H1 (cell line): ENCODE results near the gene TAGLN3. TPM values are rescaled to one million over a fixed set of nuclear protein-coding genes. Genes with fewer than 3 reads are reported as not detected.

Source experiments
- CTCF ChIA-PET: fragments of 300-600 bp; sonication (Branson Sonifier 250); formaldehyde crosslinking; loops from one replicate; lab custom pipeline; 2021; ENCODE audit not compliant: partially characterized antibody; lab: Charles Lee
- POLR2A ChIA-PET: fragments of 300-600 bp; sonication (Branson Sonifier 250); formaldehyde crosslinking; loops from one replicate; lab custom pipeline; 2021; ENCODE audit warnings: inconsistent platforms; ENCODE audit not compliant: partially characterized antibody; lab: Charles Lee
- DNase-seq, 2 experiments: peaks; one replicate each; pipeline versions ENCODE4 v3.0.0 to v3.0.0-alpha.2; 2010 to 2022; ENCODE audit warnings: low spot score in 2 of 2, low read depth in 1 of 2, mixed read lengths in 1 of 2
- FAIRE-seq: peaks from 2 replicates; lab custom pipeline; 2011; peaks lifted over from hg19 to GRCh38; lab: Jason Lieb, UNC
- H2AFZ ChIP-seq: 2 replicates; pipeline ENCODE4 v1.8.1; 2012; ENCODE audit warnings: low read length, inconsistent platforms
- H2AK5ac ChIP-seq: 2 replicates; pipeline ENCODE4 v1.6.1; 2013; ENCODE audit warnings: low read depth, low read length
- H2BK120ac ChIP-seq: replicated peaks from 2 replicates; pipeline ENCODE3; 2013; ENCODE audit warnings: low read depth, low read length, inconsistent platforms
- H2BK12ac ChIP-seq: 2 replicates; pipeline ENCODE4 v1.6.1; 2013; ENCODE audit warnings: low read depth, low read length
- H2BK15ac ChIP-seq: 2 replicates; pipeline ENCODE4 v1.6.1; 2013; ENCODE audit warnings: low read length
- H2BK20ac ChIP-seq: 2 replicates; pipeline ENCODE4 v1.6.1; 2013; ENCODE audit warnings: low read length
- H2BK5ac ChIP-seq: 2 replicates; pipeline ENCODE4 v1.6.1; 2013; ENCODE audit warnings: low read depth, low read length
- H3K14ac ChIP-seq: 2 replicates; pipeline ENCODE4 v1.6.1; 2013; ENCODE audit warnings: inconsistent platforms; ENCODE audit not compliant: insufficient read length
- H3K18ac ChIP-seq: 2 replicates; pipeline ENCODE4 v1.6.1; 2013; ENCODE audit warnings: low read length; ENCODE audit errors: extremely low read depth
- H3K23ac ChIP-seq: 2 replicates; pipeline ENCODE4 v1.6.1; 2013; ENCODE audit warnings: inconsistent platforms; ENCODE audit not compliant: insufficient read length
- H3K23me2 ChIP-seq: 2 replicates; pipeline ENCODE4 v1.6.1; 2013; ENCODE audit warnings: low read depth, low read length
- H3K27ac ChIP-seq: 2 replicates; pipeline ENCODE4 v1.6.1; 2011; ENCODE audit warnings: low read depth, low read length, inconsistent platforms
- H3K27me3 ChIP-seq, 4 experiments: replicated peaks in 1 of 4; 1 replicate in 1 of 4; 2 replicates in 3 of 4; pipeline versions ENCODE4 v1.6.1 to v1.8.1; 2011 to 2013; ENCODE audit warnings: low read length in 3 of 4, mild to moderate bottlenecking in 3 of 4, inconsistent platforms in 2 of 4, mixed read lengths in 2 of 4, moderate library complexity in 1 of 4; ENCODE audit not compliant: control insufficient read depth in 3 of 4, insufficient read depth in 3 of 4; ENCODE audit errors: extremely low read depth in 1 of 4
- H3K36me3 ChIP-seq, 4 experiments: 2 replicates each; pipeline versions ENCODE4 v1.6.1 to v1.8.1; 2011 to 2013; ENCODE audit warnings: mild to moderate bottlenecking in 4 of 4, low read length in 3 of 4, moderate library complexity in 2 of 4, control low read depth in 1 of 4, inconsistent platforms in 1 of 4; ENCODE audit not compliant: insufficient read depth in 4 of 4, control insufficient read depth in 2 of 4
- H3K4ac ChIP-seq: replicated peaks from 2 replicates; pipeline ENCODE3; 2013; ENCODE audit warnings: low read length, low read depth, mixed read lengths, inconsistent platforms; ENCODE audit not compliant: insufficient read length
- H3K4me1 ChIP-seq, 4 experiments: replicated peaks in 1 of 4; 1 replicate in 1 of 4; 2 replicates in 3 of 4; pipeline versions ENCODE4 v1.6.1 to v1.8.1; 2011 to 2013; ENCODE audit warnings: low read length in 3 of 4, inconsistent platforms in 2 of 4, mixed read lengths in 1 of 4; ENCODE audit not compliant: insufficient read depth in 4 of 4, control insufficient read depth in 3 of 4
- H3K4me2 ChIP-seq, 2 experiments: 2 replicates each; pipeline versions ENCODE4 v1.6.1 to v1.8.1; 2011 to 2013; ENCODE audit warnings: low read depth in 2 of 2, low read length in 2 of 2, control low read depth in 1 of 2, inconsistent platforms in 1 of 2, mild to moderate bottlenecking in 1 of 2; ENCODE audit not compliant: insufficient read depth in 1 of 2
- H3K4me3 ChIP-seq, 4 experiments: fragments of 200-600, 300-600 bp in 1 of 4; sonication (generic), shearing (Covaris generic), sonication (Bioruptor Twin) in 1 of 4; 2 replicates each; pipeline versions ENCODE4 v1.5.1 to v1.8.1; 2011 to 2016; ENCODE audit warnings: low read length in 4 of 4, low read depth in 3 of 4, control low read depth in 2 of 4, inconsistent platforms in 2 of 4, mild to moderate bottlenecking in 2 of 4, mixed read lengths in 1 of 4, moderate library complexity in 1 of 4; ENCODE audit not compliant: insufficient read depth in 2 of 4; ENCODE audit errors: extremely low read depth in 1 of 4
- H3K56ac ChIP-seq: replicated peaks from 2 replicates; pipeline ENCODE3; 2013; ENCODE audit warnings: low read depth, mild to moderate bottlenecking, mixed read lengths, low read length, inconsistent platforms; ENCODE audit not compliant: insufficient read length
- H3K79me1 ChIP-seq: 2 replicates; pipeline ENCODE4 v1.6.1; 2013; ENCODE audit warnings: low read depth, low read length, control low read depth
- H3K79me2 ChIP-seq, 2 experiments: 2 replicates each; pipeline versions ENCODE4 v1.6.1 to v1.8.1; 2012 to 2013; ENCODE audit warnings: low read length in 2 of 2, mild to moderate bottlenecking in 2 of 2, inconsistent platforms in 1 of 2; ENCODE audit not compliant: insufficient read depth in 2 of 2, control insufficient read depth in 1 of 2
- H3K9ac ChIP-seq, 4 experiments: replicated peaks in 1 of 4; 1 replicate in 1 of 4; 2 replicates in 3 of 4; pipeline versions ENCODE4 v1.6.1 to v1.8.1; 2011 to 2013; ENCODE audit warnings: low read depth in 3 of 4, low read length in 3 of 4, control low read depth in 2 of 4, mild to moderate bottlenecking in 2 of 4, moderate library complexity in 2 of 4, inconsistent platforms in 1 of 4; ENCODE audit errors: extremely low read depth in 1 of 4
- H3K9me3 ChIP-seq, 2 experiments: 2 replicates each; pipeline versions ENCODE4 v1.6.1 to v1.8.1; 2012 to 2013; ENCODE audit warnings: mild to moderate bottlenecking in 2 of 2, moderate library complexity in 2 of 2, control low read depth in 1 of 2, inconsistent platforms in 1 of 2, low read depth in 1 of 2, low read length in 1 of 2, mixed read lengths in 1 of 2; ENCODE audit not compliant: insufficient read depth in 2 of 2
- H4K20me1 ChIP-seq, 2 experiments: replicated peaks in 1 of 2; 2 replicates each; pipeline versions ENCODE3 to v1.8.1; 2011 to 2013; ENCODE audit warnings: inconsistent platforms in 2 of 2, low read length in 2 of 2, mild to moderate bottlenecking in 1 of 2; ENCODE audit not compliant: insufficient read depth in 2 of 2, control insufficient read depth in 1 of 2
- H4K5ac ChIP-seq: 2 replicates; pipeline ENCODE4 v1.6.1; 2013; ENCODE audit warnings: low read length, low read depth, mixed read lengths, inconsistent platforms; ENCODE audit not compliant: insufficient read length
- H4K8ac ChIP-seq: 2 replicates; pipeline ENCODE4 v1.8.0; 2013; ENCODE audit warnings: mild to moderate bottlenecking, moderate library complexity, low read length, inconsistent platforms; ENCODE audit not compliant: insufficient read depth; ENCODE audit errors: extremely low read depth
- H4K91ac ChIP-seq: replicated peaks from 2 replicates; pipeline ENCODE3; 2013; ENCODE audit warnings: low read length, mixed read lengths, inconsistent platforms; ENCODE audit not compliant: insufficient read length
- ATF2 ChIP-seq: IDR thresholded peaks from 2 replicates; pipeline ENCODE4 v1.6.1; 2012; ENCODE audit warnings: low read length, inconsistent platforms
- CHD1 ChIP-seq: IDR thresholded peaks from 2 replicates; pipeline ENCODE4 v1.6.1; 2012; ENCODE audit warnings: low read depth, low read length, improper control_type of control experiment
- CREB1 ChIP-seq: IDR thresholded peaks from 2 replicates; pipeline ENCODE4 v1.6.1; 2012; ENCODE audit warnings: inconsistent platforms
- FOSL1 ChIP-seq: IDR thresholded peaks from 2 replicates; pipeline ENCODE4 v1.6.1; 2011; ENCODE audit warnings: mild to moderate bottlenecking, low read depth, low read length, moderate library complexity; ENCODE audit not compliant: insufficient read depth
- KDM5A ChIP-seq: fragments of 200-600 bp; IDR thresholded peaks from 2 replicates; pipeline ENCODE4 v1.7.1; 2012; ENCODE audit warnings: mild to moderate bottlenecking, low read length, inconsistent platforms, mixed read lengths
- NRF1 ChIP-seq: IDR thresholded peaks from 2 replicates; pipeline ENCODE4 v1.6.1; 2011; ENCODE audit warnings: mild to moderate bottlenecking, low read depth, low read length, improper control_type of control experiment
- PHF8 ChIP-seq: fragments of 200-600 bp; sonication (generic); conservative IDR thresholded peaks from 2 replicates; pipeline ENCODE4 v1.7.1; 2012; ENCODE audit warnings: low read depth, mild to moderate bottlenecking, inconsistent platforms, low read length, moderate library complexity
- POLR2A ChIP-seq, 2 experiments: IDR thresholded peaks; 1 replicate in 1 of 2; 2 replicates in 1 of 2; pipeline ENCODE4 v1.6.1; 2011; ENCODE audit warnings: low read depth in 2 of 2, low read length in 2 of 2, mild to moderate bottlenecking in 2 of 2; ENCODE audit errors: control extremely low read depth in 1 of 2
- SAP30 ChIP-seq: fragments of 300-600 bp; sonication (generic); IDR thresholded peaks from 2 replicates; pipeline ENCODE4 v1.7.1; 2012; ENCODE audit warnings: low read length, moderate library complexity, mild to moderate bottlenecking, inconsistent platforms; ENCODE audit not compliant: insufficient read depth, insufficient replicate concordance
- SIN3A ChIP-seq, 2 experiments: IDR thresholded peaks in 1 of 2; conservative IDR thresholded peaks in 1 of 2; 2 replicates each; pipeline ENCODE4 v1.6.1; 2011 to 2012; ENCODE audit warnings: low read length in 2 of 2, improper control_type of control experiment in 1 of 2, low read depth in 1 of 2, mild to moderate bottlenecking in 1 of 2
- SIRT6 ChIP-seq: IDR thresholded peaks from one replicate; pipeline ENCODE4 v1.7.1; 2012; ENCODE audit warnings: low read length, inconsistent platforms
- SP2 ChIP-seq: IDR thresholded peaks from 2 replicates; pipeline ENCODE4 v1.6.1; 2012; ENCODE audit warnings: mild to moderate bottlenecking, low read length, inconsistent platforms
- TEAD4 ChIP-seq: IDR thresholded peaks from 2 replicates; pipeline ENCODE4 v1.6.1; 2012; ENCODE audit warnings: low read depth, low read length, inconsistent platforms, mixed read lengths
- WGBS, 2 experiments: shearing (Covaris generic) in 1 of 2; methylation state at CpG; one replicate each; pipeline versions ENCODE4 v1.1.6 to v1.1.7; 2013 to 2015; ENCODE audit warnings: low lambda C conversion rate in 2 of 2, mixed read lengths in 2 of 2, inconsistent platforms in 1 of 2, low coverage in 1 of 2, missing lambda C conversion rate in 1 of 2; ENCODE audit not compliant: insufficient replicate concordance in 2 of 2, insufficient coverage in 1 of 2, insufficient read length in 1 of 2; ENCODE audit errors: extremely low coverage in 1 of 2, missing lambda C conversion rate in 1 of 2; 5-methylcytosine and 5-hydroxymethylcytosine counted together
- polyA plus RNA-seq, 7 experiments: library from polyadenylated mRNA; depleted of rRNA in 3 of 7; stranded (reverse) in 5 of 7; unstranded in 2 of 7; fragments of >200 nt in 5 of 7; fragments of 200-250 nt in 2 of 7; gene quantifications; 1 replicate in 5 of 7; 2 replicates in 1 of 7; 4 replicates in 1 of 7; pipeline versions ENCODE4 v1.2.1 to v1.2.3, GENCODE V29; 2011 to 2013; ENCODE audit warnings: missing spikeins in 2 of 7, mixed read lengths in 2 of 7
- total RNA-seq: library from RNA; stranded (reverse); fragmentation: NEBNext Ultra II Directional; extraction: Animal tissue kit (Norgen Biotek cat#: 25700); gene quantifications from 2 replicates; pipeline ENCODE4 v1.2.1, GENCODE V29; 2021

TAGLN3 gene
- total and polyA plus RNA-seq, 2 of the 8 experiments (the other 6 are each of a cell fraction or from before 2014, with no cell fraction given): 6.3 to 7.5 TPM

GRCh38 chr3:112007633-112008032, 8.9 kb downstream of the TAGLN3 start:
- ChIA-PET POLR2A (interaction anchor here (1.1 to 3.2 kb wide), 3 partner anchors 8 to 53 kb away, joined by 3 to 13 read pairs (median 5); partner anchors contain the start of gene TAGLN3), CTCF (interaction anchor here (0.7 to 12.0 kb wide), 4 partner anchors 12 to 311 kb away, joined by 3 to 384 read pairs (median 4); partner anchors contain the start of gene TAGLN3)
- Histone ChIP-seq H2BK15ac (no peak overlapping the region), H3K79me1 (no peaks in the 10 kb centered on the region), H2BK12ac (no peak overlapping the region), H2BK20ac (no peak overlapping the region), H3K4me1 (no peaks in the 10 kb centered on the region), H2AK5ac (no peak overlapping the region), H3K23ac (no peak overlapping the region), H3K27me3 (peaks cover 0 to 2% (median under 1%) of the 10 kb centered on the region in 4 experiments; a peak in 2 of 7 replicates), H3K4me2 (no peak overlapping the region), H3K27ac (no peak overlapping the region), H3K9me3 (no peaks in the 10 kb centered on the region), H3K79me2 (no peaks in the 10 kb centered on the region), H3K36me3 (peaks cover 0 to 3% (median 0%) of the 10 kb centered on the region in 4 experiments; a peak in 1 of 8 replicates), H4K8ac (no peak overlapping the region), H4K91ac (no peak overlapping the region), H3K4ac (no peak overlapping the region), H3K56ac (no peak overlapping the region), H2BK5ac (no peak overlapping the region), H4K20me1 (no peaks in the 10 kb centered on the region), H3K23me2 (no peaks in the 10 kb centered on the region), H2BK120ac (no peak overlapping the region), H3K4me3 (no peak overlapping the region), H2AFZ (no peak overlapping the region), H3K14ac (no peak overlapping the region), H3K18ac (no peak overlapping the region), H4K5ac (no peak overlapping the region), H3K9ac (no peak overlapping the region)
- DNase-seq (no peak), FAIRE-seq (no peak)
- WGBS, 2 experiments: 100% methylated on average over 1 of the region's 1 CpG; no CpG with 5 or more reads in 1 of the 2 experiments
- no peak for TF ChIP-seq SIN3A (conservative IDR thresholded peaks at IDR 0.05 in 1 of 2, IDR thresholded peaks at IDR 0.05 in 1 of 2; ENCODE audit: low read depth in 1 of 2, low read length in 2 of 2)
- TF ChIP-seq PHF8: no peak
- TF ChIP-seq KDM5A: no peak
- no peak for TF ChIP-seq NRF1
- no peak for TF ChIP-seq CHD1
- no peak for TF ChIP-seq SAP30
- TF ChIP-seq ATF2: no peak
- TF ChIP-seq SIRT6: no peak
- no peak for TF ChIP-seq TEAD4
- TF ChIP-seq POLR2A (IDR thresholded peaks at IDR 0.05; ENCODE audit: control extremely low read depth in 1 of 2, low read depth in 2 of 2, low read length in 2 of 2): no peak
- TF ChIP-seq FOSL1: no peak
- no peak for TF ChIP-seq SP2
- no peak for TF ChIP-seq CREB1
